ENCODE results near the gene LBHD2.

LBHD2 gene

DNA sequence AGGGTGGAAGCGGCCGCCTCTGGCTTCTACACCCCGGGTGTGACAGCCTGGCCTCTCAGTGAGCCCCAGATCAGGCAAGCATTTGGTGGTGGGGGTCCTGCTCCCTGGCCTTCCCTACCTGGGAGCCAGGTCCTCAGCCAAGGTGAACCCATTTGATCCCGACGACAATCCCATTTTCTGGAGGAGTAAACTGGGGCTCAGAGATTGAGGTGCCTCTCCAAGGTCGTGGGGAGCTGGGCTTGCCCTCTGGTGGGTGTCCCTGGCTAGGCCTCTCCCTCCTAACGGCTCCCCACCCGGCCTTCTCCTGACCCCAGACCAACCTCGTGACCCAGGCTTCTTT is 7.8 kb downstream of the LBHD2 start:
- no peak for DNase-seq

GRCh38 chr14:103093856-103094405 is 9.9 kb downstream of the LBHD2 start:
- no peak for DNase-seq

- DNase-seq: no peak
Observed at GRCh38 chr14:103094406-103095209, 10.6 kb downstream of the LBHD2 start, which contains the start of gene EXOC3L4. EXOC3L4 (plus strand) TSS chr14:103094725; CDS start chr14:103100220, 5,495 bp downstream.

DNA sequence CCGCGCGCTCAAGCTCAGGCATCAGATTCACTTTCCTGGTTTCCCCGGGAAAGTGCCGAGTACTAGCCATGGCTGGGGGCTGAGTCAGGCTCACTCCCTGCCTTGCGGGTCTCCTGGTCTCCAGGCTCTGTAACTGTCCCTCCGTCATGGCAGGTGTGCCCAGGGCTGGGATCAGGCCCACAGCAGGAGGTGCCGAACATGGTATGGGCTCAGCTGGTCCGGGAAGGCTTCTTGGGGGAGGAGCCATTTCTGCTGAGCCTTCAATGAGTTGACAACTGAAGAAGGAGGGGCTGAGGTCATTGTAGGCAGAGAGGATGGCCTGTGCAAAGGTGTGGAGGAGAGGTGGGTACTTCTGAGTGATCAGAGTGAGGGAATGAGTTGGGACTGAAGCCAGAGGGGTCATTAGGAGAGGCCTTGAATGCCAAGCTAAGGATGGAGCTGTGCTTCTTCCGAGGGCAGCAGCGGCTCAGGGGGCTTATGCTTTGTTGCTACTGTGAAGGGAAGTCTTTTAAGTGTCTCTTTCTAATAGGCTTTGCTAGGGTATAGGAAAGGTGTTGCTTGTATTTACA is 11.3 kb downstream of the LBHD2 start:
- DNase-seq: no peak

GRCh38 chr14:103096387-103096786 is 12.4 kb downstream of the LBHD2 start:
- DNase-seq: no peak

- no peak for DNase-seq
Observed at GRCh38 chr14:103097244-103097993, 13.4 kb downstream of the LBHD2 start.

- DNase-seq: no peak
Observed at GRCh38 chr14:103097994-103098957, 14.3 kb downstream of the LBHD2 start.

DNA sequence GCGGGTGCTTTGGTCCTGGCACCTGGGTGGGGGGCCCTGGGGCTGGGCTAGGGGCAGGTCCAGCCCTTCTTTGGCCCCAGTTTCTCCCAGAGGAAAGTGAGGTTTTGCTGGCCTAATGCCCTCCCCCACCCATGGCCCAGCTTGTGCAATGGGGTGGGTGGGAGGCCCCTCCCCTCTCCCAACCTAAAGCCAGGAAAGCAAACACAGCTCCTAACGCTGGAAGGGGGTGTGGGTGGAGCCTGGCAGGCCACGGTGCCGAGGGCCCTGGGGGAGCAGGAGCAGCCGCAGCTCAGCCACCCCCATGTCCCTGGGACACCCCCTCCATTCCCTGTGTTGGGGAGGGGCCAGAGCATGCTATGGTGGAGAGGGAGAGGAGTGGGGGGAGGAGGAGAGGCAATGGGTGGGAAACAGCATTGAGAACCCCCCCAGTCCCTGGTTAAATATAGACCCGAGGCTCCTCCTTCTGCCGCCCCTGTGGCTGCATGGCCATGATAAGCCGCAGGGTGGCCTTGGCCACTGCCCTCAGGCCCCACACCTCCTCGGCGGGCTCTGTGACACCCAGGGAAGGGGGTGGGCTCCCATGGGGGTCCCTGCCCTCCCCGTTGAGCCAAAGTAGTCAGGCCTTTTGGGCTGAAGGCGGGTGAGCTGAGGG is 15.2 kb downstream of the LBHD2 start:
- no peak for DNase-seq

DNA sequence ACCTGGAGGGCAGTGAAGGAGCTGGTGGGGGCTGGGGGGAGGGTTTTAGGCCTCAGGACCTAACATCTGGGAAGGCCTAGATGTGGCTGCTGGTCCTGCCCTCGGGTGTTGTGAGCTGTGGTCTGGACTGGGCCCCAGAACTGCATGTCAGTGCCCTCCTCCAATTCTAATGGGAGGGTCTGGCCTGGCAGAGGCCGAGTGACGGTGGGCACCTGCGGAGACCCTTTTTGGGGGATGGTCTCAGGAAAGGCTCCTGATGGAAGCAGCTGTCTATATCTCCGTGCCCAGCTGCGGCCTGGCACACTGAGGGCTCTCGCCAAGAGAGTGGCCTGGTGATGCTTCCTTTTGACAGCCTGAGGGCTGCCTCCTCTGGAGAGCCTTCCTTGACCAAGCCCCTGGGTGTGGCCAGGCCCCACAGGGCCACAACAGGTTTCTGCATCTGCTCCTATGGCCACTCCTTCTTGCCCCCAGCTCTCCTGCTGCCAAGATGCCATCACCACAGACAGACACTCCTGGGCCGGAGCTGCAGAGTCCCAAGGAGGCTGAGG is 15.8 kb downstream of the LBHD2 start:
- no peak for DNase-seq

DNA sequence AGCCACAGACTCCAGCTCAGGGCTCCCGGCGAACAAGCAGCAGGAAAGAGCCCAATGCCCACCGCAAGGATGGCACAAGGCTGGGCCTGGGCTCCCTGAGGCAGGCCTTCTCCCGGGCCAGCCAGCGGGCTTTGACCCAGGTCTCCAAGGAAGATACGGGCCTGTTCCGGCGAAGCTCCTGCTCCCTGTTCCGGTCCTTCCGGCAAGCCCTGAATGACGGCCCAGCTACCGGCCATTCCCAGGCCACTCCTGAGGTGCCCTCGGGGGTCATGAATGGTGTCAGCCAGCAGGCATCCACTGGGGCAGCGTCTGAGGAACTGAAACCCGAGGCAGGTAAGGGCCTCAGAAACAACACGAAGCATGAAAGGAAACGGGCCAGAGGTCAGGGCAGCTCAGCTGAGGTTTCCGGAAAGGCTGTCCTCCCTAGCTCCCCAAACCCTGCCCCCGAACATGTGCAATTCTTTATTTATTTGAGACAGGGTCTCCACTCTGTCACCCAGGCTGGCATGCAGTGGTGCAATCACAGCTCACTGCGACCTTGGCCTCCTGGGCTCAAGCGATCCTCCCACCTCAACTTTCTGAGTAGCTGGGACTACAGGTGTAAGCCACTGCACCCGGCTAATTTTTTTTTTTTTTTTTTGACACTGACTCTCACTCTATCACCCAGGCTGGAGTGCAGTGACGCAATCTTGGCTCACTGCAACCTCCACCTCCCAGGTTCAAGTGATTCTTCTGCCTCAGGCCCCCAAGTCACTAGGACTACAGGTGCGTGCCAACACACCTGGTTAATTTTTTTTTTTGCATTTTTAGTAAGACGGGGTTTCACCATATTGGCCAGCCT is 16.5 kb downstream of the LBHD2 start:
- no peak for DNase-seq

- DNase-seq: no peak
Observed at GRCh38 chr14:103101257-103101962, 17.4 kb downstream of the LBHD2 start.

GRCh38 chr14:103101963-103102688 is 18.1 kb downstream of the LBHD2 start:
- DNase-seq: no peak

GRCh38 chr14:103102689-103103260 is 18.8 kb downstream of the LBHD2 start:
- no peak for DNase-seq

- DNase-seq: peak; percentile 69
Observed at GRCh38 chr14:103103461-103104388, 19.7 kb downstream of the LBHD2 start.

- DNase-seq: no peak
Observed at GRCh38 chr14:103104389-103104653, 20.3 kb downstream of the LBHD2 start.

DNA sequence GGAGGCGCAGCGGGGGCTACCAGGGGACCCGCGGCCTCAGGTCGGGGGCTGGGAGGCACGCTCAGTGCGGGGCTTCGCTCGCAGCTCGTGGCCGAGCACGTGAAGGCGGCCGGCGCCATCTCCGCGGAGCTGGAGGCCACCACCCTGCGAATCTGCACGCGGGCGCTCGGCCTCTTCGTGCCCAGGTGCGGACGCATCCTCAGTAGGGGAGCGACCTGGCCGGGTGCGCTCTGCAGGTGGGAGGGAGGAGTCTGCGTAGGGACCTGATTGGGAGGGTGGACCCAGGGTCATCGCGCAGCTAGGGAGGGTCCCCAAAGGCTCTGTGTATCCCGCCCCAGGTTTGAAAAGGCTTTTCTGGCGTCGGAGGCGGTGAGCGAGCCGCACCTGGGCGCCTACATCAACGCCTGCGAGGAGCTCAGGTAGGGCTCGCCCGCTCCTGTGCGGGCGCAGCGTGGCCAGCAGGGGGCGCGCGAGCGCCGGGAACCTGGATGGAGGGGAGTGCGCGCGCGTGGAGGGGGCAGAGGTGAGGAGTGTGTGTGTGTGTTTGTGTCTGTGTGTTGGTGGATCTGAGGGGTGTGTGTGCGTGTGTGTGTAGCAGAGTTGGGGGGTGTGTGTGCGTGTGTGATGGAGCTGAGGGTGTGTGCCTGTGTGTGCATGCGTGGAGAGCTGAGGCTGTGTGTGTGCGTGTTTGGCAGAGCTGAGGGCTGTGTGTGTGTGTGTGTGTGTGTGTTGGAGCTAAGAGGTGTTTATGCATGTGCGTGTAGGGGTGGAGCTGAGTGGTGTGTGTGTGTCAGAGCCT is 20.8 kb downstream of the LBHD2 start:
- DNase-seq: peak; percentile 39

DNA sequence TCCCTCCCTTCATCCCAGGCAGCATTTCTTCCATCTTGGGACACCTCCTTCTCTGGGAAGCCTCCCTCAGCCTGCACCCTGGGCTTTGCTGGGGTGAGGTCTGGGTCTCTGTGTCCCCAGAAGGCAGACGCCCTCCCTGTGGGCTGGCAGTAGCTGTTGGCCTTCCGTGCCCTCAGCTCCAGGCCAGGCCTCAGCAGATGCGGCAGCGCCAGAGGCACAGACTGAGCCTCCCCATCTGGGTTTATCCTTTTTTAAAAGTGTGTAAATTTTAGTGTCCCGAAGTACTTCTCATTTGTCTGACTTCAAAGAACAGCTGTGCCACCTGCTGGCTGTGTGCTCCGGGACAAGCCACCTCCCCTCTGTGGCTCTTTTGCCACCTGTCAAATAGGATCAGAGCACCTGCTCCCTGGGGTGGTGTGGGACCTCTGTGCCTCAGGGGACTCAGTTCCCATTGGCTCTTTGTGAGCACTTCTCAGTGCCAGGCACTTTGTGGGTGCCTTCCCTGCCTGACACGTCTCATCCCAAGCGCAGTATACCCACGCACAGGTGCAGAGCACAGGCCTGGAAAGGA is 21.7 kb downstream of the LBHD2 start:
- DNase-seq: no peak

Measured in EL (cell line).